Glutamatergic neuron (in vitro differentiated cells): ENCODE measurements around the gene NFU1. TPM values are rescaled to one million over a fixed set of nuclear protein-coding genes. Genes with fewer than 3 reads are reported as not detected.

Experiments used
- DNase-seq: peaks from one replicate; pipeline ENCODE4 v3.0.0; 2022
- H3K27ac Mint-ChIP-seq: one replicate; pipeline ENCODE4 v1.8.0; 2020; ENCODE audit warnings: mild to moderate bottlenecking, mixed read lengths, inconsistent platforms; ENCODE audit not compliant: unreplicated experiment
- H3K27me3 Mint-ChIP-seq: one replicate; pipeline ENCODE4 v1.8.0; 2020; ENCODE audit warnings: mild to moderate bottlenecking, moderate library complexity, mixed read lengths, inconsistent platforms; ENCODE audit not compliant: unreplicated experiment
- H3K36me3 Mint-ChIP-seq: one replicate; pipeline ENCODE4 v1.8.0; 2020; ENCODE audit warnings: mild to moderate bottlenecking, mixed read lengths, inconsistent platforms; ENCODE audit not compliant: unreplicated experiment
- H3K4me1 Mint-ChIP-seq: one replicate; pipeline ENCODE4 v1.8.0; 2020; ENCODE audit warnings: mild to moderate bottlenecking, low read depth, mixed read lengths, inconsistent platforms; ENCODE audit not compliant: unreplicated experiment
- H3K4me3 Mint-ChIP-seq: one replicate; pipeline ENCODE4 v1.8.0; 2020; ENCODE audit warnings: mild to moderate bottlenecking, mixed read lengths, inconsistent platforms; ENCODE audit not compliant: unreplicated experiment
- H3K9me3 Mint-ChIP-seq: one replicate; pipeline ENCODE4 v1.8.0; 2020; ENCODE audit warnings: mild to moderate bottlenecking, moderate library complexity, mixed read lengths, inconsistent platforms; ENCODE audit not compliant: unreplicated experiment
- total RNA-seq: library from RNA; stranded (reverse); fragmentation: NEBNext Ultra II Directional; extraction: Animal tissue kit (Norgen Biotek cat#: 25700); gene quantifications from one replicate; pipeline ENCODE4 v1.2.1, GENCODE V29; 2021; ENCODE audit not compliant: unreplicated experiment
- TF ChIP-seq, protein P1 (sequence below): fragments of 200-600 bp; sonication (generic); IDR thresholded peaks from one replicate; pipeline ENCODE4 v1.5.0; 2021; ENCODE audit not compliant: partially characterized antibody, unreplicated experiment

Gene NFU1
- total RNA-seq, 1 donor from 2014 or later, result 40.0 TPM

DNA sequence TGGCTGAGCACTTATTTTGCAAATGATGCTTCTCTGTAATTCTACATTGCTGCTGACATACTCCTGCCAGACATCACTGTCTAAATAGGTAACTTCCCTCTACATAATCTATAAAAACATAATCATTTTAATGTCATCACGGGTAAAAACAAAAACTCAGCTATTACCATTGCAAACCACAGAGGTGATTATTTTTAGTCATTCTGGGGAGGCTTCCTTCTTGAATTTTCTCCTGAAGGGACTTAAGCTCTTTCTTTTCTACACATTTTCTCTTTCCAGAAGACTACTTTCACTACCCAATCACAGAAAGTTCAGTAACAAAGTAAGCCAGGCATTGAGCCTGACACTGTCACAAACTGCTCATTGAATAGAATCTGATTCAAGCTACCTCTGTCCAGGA, 40.4 kb upstream of the NFU1 start:
- Mint-ChIP-seq H3K4me1 (no peaks in the 10 kb centered on the region), H3K4me3 (no peak overlapping the region), H3K36me3 (no peaks in the 10 kb centered on the region), H3K27ac (no peak overlapping the region), H3K9me3 (no peaks in the 10 kb centered on the region), H3K27me3 (peaks cover 2% of the 10 kb centered on the region)
- TF ChIP-seq, protein P1, sequence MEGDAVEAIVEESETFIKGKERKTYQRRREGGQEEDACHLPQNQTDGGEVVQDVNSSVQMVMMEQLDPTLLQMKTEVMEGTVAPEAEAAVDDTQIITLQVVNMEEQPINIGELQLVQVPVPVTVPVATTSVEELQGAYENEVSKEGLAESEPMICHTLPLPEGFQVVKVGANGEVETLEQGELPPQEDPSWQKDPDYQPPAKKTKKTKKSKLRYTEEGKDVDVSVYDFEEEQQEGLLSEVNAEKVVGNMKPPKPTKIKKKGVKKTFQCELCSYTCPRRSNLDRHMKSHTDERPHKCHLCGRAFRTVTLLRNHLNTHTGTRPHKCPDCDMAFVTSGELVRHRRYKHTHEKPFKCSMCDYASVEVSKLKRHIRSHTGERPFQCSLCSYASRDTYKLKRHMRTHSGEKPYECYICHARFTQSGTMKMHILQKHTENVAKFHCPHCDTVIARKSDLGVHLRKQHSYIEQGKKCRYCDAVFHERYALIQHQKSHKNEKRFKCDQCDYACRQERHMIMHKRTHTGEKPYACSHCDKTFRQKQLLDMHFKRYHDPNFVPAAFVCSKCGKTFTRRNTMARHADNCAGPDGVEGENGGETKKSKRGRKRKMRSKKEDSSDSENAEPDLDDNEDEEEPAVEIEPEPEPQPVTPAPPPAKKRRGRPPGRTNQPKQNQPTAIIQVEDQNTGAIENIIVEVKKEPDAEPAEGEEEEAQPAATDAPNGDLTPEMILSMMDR, result no peak
- no peak for DNase-seq

- no peaks in the 10 kb centered on the region for H3K9me3 Mint-ChIP-seq
- TF ChIP-seq, protein P1, result no peak
- no peak overlapping the region for H3K27ac Mint-ChIP-seq
- no peaks in the 10 kb centered on the region for H3K36me3 Mint-ChIP-seq
- peaks cover 2% of the 10 kb centered on the region for H3K27me3 Mint-ChIP-seq
- H3K4me1 Mint-ChIP-seq, result no peaks in the 10 kb centered on the region
- no peak for DNase-seq
- no peak overlapping the region for H3K4me3 Mint-ChIP-seq
These were observed 37.5 kb upstream of the NFU1 start for GRCh38 chr2:69474688-69475087.

GRCh38 chr2:69471793-69472192, 34.6 kb upstream of the NFU1 start:
- Mint-ChIP-seq H3K4me1 (no peaks in the 10 kb centered on the region), H3K4me3 (no peak overlapping the region), H3K9me3 (no peaks in the 10 kb centered on the region), H3K36me3 (no peaks in the 10 kb centered on the region), H3K27ac (no peak overlapping the region), H3K27me3 (peaks cover 2% of the 10 kb centered on the region)
- TF ChIP-seq, protein P1, result no peak
- no peak for DNase-seq

DNA sequence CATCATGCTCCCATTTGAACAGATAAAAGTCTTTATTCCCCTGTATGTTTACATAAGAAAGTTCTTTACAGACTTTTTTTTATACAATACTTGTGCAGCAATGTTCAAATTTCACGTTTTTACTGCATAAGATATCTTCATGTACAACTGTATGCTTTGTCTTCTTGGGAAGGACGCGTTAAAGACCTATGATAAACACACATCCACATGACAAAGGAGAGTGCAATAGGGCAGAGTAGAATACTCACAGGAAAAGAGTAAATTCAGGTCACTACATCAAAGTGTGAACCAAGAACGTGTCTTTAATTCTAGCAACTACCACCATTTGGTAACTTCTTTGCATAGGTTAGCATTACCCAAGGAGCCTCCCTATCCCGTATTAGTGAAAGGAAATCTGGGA, 33.7 kb upstream of the NFU1 start:
- Mint-ChIP-seq H3K4me3 (no peak overlapping the region), H3K36me3 (no peaks in the 10 kb centered on the region), H3K9me3 (peaks cover 4% of the 10 kb centered on the region), H3K27ac (no peak overlapping the region), H3K27me3 (peaks cover 2% of the 10 kb centered on the region), H3K4me1 (peaks cover 7% of the 10 kb centered on the region)
- no peak for DNase-seq
- TF ChIP-seq, protein P1, result no peak

DNA sequence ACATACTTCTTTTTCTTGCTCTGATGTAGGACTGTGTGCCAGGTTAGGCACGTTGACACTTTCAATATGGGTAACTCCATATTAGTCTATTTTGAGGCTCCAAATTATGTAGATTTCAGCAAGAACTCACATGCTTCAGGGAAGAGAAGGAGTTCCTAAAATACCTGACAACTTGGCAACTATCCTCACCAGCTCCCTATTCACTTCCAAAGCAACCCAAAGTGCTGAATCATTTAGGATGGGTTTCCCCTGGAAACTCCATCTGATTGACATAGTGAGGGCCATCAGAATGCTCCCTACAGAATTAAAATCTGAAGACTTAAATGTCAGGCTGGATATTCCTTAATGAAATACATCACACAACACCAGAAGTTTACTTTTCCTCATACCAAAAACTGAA, 32.5 kb upstream of the NFU1 start:
- DNase-seq, result no peak
- Mint-ChIP-seq H3K27ac (no peak overlapping the region), H3K4me3 (no peak overlapping the region), H3K4me1 (peaks cover 18% of the 10 kb centered on the region), H3K27me3 (no peaks in the 10 kb centered on the region), H3K9me3 (peaks cover 8% of the 10 kb centered on the region), H3K36me3 (no peaks in the 10 kb centered on the region)
- TF ChIP-seq, protein P1, result no peak
